SH-SY5Y (cell line): Measurements from ENCODE around the gene PM20D2.

Experiments used
- GATA2 ChIP-seq: IDR thresholded peaks from 2 replicates; pipeline ENCODE4 v1.6.1; 2011; ENCODE audit warnings: mild to moderate bottlenecking, low read depth, low read length
- GATA3 ChIP-seq: IDR thresholded peaks from 2 replicates; pipeline ENCODE4 v1.6.1; 2011; ENCODE audit warnings: low read depth, mild to moderate bottlenecking, low read length, moderate library complexity

GRCh38 chr6:89131599-89131998 is 14.3 kb upstream of the PM20D2 start:
- TF ChIP-seq GATA3 (no peak), GATA2 (no peak)
